GM12892 (cell line): Measurements from ENCODE around the gene NDC80.
A peak's percentile ranks its signal among the peaks of the same experiment; 100 is the strongest.

Experiments used
- DNase-seq: peaks from one replicate; pipeline ENCODE4 v3.0.0; 2011; ENCODE audit not compliant: insufficient read length
- FAIRE-seq: peaks from 2 replicates; lab custom pipeline; 2011; peaks lifted over from hg19 to GRCh38; lab: Jason Lieb, UNC
- POLR2A ChIP-seq: IDR thresholded peaks from 2 replicates; pipeline ENCODE4 v1.6.1; 2011; ENCODE audit warnings: low read depth, low read length, control low read depth
- POLR2AphosphoS5 ChIP-seq: IDR thresholded peaks from 2 replicates; pipeline ENCODE4 v1.6.1; 2011; ENCODE audit warnings: low read depth, low read length, control low read depth
- TAF1 ChIP-seq: IDR thresholded peaks from 2 replicates; pipeline ENCODE4 v1.6.1; 2011; ENCODE audit warnings: low read depth, mild to moderate bottlenecking, control low read depth, low read length, borderline replicate concordance

Gene NDC80

DNA sequence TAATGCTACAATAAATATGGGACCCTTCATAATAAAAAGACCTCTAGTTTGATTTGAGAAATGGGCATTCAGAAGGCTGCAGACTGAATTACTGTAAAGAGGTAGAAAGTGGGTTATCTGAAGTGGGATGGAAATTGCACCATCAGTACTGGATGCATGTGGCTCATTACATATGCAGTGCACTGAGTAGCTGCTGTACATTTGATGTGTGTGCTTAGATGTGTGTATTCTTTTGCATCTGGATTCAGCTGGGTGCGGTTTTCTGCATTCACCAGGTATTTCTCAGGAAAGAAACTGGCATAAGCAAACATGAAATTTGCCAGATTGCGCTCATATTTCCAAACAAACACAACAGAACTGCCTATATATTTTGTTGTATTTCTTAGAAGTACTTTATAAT, 38.2 kb downstream of the NDC80 start:
- DNase-seq (no peak), FAIRE-seq (no peak)
- TF ChIP-seq TAF1 (no peak), POLR2AphosphoS5 (no peak), POLR2A (no peak)

- TF ChIP-seq TAF1 (no peak), POLR2AphosphoS5 (no peak), POLR2A (no peak)
- DNase-seq (no peak), FAIRE-seq (no peak)
These were observed 39.2 kb downstream of the NDC80 start for GRCh38 chr18:2610549-2610948.

- no peak for TF ChIP-seq POLR2AphosphoS5
- DNase-seq: no peak
- FAIRE-seq: no peak
These were observed 41.6 kb downstream of the NDC80 start for GRCh38 chr18:2612996-2613395.

DNA sequence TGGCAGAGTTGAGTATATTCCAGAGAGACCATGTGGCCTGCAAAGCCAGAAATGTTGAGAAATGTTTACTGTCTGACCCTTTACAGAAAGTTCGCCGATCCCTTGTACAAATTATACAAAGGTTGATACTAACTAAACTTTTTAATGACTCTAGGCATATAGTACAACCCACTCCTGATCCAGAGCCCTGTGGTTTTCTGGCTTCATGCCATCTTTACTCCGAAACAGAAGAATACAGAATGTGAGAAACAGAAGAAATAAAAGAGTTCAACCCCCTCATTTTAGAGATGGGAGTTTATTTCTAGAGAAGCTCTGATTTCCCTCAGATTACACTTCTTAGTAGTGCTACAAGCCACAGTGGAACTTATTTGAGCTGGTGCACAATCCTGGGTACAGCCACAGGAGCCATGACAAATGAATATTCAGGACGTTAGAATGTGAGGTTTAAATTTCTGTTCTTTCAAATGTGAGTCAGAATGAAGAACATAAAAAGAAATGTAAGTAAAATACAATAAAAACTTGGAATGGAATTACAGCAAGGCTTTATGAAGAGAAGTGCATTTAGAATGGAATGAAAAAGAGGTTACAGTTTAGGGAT, 46.1 kb downstream of the NDC80 start:
- TF ChIP-seq POLR2AphosphoS5: no peak
- TF ChIP-seq POLR2A: no peak
- TF ChIP-seq TAF1: no peak
- FAIRE-seq (no peak), DNase-seq (no peak)

GRCh38 chr18:2618009-2618408, 46.7 kb downstream of the NDC80 start:
- TF ChIP-seq POLR2A (no peak), POLR2AphosphoS5 (no peak), TAF1 (no peak)
- no peak for DNase-seq
- no peak for FAIRE-seq

- DNase-seq (no peak), FAIRE-seq (no peak)
- no peak for TF ChIP-seq POLR2A
- TF ChIP-seq TAF1: no peak
- TF ChIP-seq POLR2AphosphoS5: no peak
These were observed 53.9 kb downstream of the NDC80 start for GRCh38 chr18:2625217-2625616.

DNA sequence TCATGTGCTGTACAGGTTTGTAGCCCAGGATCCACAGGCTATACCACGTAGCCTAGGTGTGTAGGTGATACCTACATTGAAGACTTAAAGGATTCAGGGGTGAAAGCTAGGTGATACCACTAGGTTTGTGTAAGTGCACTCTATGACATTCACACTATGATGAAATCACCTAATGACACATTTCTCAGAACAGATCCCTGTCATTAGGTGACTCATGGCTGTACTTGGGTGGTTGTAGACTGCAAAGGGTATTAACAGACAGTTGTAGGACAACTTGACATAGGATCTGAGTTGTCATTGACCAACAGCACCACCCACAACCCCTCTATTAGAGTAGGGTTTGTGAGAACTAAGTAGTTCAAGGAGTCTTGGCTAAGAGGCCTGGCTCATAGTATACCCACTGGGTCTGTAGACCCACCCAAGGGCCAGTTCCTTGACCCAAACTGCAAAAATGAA, 56.5 kb downstream of the NDC80 start:
- TF ChIP-seq POLR2A (no peak), POLR2AphosphoS5 (no peak), TAF1 (no peak)
- DNase-seq (no peak), FAIRE-seq (peak; percentile 76)

DNA sequence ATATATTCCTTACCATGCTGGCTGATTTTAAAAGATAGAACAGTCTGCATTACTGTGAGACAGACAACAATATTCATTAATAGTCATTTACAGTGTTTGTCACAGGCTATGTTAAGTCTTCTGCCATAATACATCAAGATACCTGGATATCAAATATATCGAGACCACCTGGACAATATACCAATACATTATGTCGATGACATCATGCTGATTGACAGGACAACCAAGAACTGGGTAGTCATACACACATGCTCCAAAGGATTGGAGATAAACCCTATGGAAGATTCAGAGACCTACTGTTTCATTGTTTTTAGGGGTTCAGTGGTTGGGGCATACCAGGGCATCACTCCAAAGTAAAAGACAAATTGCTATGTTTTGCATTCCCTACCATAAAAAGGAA, 57.6 kb downstream of the NDC80 start:
- TF ChIP-seq POLR2AphosphoS5 (no peak), POLR2A (no peak), TAF1 (no peak)
- DNase-seq (no peak), FAIRE-seq (no peak)

DNA sequence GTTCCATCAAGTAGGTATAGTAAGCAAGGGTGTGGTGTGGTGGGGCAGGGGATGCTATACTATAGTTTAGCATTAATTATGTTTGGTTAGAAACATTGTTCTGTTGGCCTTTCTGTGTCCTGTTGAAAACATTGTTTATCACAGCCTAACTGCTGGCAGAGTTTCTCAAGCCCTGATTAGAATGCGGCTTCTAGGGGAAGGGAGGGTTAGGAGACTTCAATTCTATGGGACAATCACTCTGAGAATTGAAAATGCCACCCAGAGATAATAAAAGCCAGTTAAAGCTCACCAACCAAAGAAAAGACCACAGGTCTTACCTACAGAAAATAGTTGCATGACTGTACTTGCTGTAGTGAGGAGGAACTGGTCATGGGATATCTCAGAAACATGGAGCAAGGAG, 64.2 kb downstream of the NDC80 start:
- FAIRE-seq (no peak), DNase-seq (no peak)

GRCh38 chr18:2636126-2636631, 64.8 kb downstream of the NDC80 start:
- FAIRE-seq (no peak), DNase-seq (no peak)
- TF ChIP-seq TAF1 (no peak), POLR2AphosphoS5 (no peak), POLR2A (no peak)

More for the DNA sequence above, 64.2 kb downstream of the NDC80 start:
- TF ChIP-seq POLR2A (no peak), POLR2AphosphoS5 (no peak), TAF1 (no peak)

- 0 out of 2 replicates have a peak, but pooled peaks have one; percentile 50 for TF ChIP-seq TAF1
- no peak for TF ChIP-seq POLR2AphosphoS5
- no peak for TF ChIP-seq POLR2A
- DNase-seq (peak; percentile 37), FAIRE-seq (peak; percentile 87)
These were observed 70.3 kb downstream of the NDC80 start for GRCh38 chr18:2641638-2642037.

GRCh38 chr18:2642771-2643170, 71.4 kb downstream of the NDC80 start:
- DNase-seq: no peak
- peak; percentile 67 for FAIRE-seq

More at GRCh38 chr18:2642771-2643170, 71.4 kb downstream of the NDC80 start:
- TF ChIP-seq POLR2AphosphoS5 (no peak), TAF1 (no peak), POLR2A (no peak)
